ENCODE measurements around the gene AATK.

AATK gene

DNA sequence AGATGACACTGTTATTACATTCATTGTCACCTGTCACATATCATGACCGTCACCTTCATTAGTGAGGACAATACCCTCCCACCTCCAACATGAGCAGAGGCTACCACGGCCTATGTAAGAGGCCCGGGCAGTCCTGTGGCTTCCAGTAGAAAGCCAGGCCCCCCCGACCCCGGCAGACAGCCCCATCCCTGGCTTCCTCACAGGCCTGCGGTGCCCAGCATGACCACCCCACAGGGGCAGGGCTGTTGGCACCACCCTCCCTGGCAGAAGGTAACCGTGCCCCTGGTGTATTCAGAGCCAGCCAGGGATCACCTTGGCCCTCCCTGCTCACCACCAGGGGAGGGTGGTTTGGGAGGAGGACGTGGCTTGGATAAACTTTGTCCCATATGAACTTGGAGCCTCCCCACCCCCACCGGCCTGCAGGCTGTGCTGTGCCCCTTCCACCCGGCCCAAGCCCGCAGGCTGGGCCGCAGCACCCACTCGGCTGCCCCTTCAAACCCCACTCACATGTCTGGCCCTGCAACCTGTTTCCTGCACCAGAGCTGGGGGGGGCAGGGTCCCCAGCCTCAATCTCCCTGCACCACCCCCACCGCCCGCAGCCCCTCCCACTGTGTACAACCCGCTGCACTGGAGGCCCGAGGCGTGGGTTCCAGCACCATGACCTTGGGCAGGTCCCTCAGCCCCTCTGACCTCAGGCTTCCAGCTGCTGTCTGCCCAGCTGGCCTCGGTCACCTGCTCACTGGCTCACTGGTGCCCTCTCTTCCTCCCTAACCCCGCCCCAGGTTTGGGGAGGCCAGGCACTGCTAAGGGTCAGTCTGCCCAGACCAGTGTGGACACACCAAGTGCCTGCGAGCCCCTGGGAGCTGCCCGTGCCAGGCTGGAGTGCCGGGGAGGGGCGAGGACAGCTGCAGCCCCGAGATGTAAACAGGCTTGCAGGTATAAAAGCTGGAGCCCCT, 12.4 kb upstream of the AATK start:
- peaks cover 12% of the 10 kb centered on the region for H3K4me1 Mint-ChIP-seq
- no peaks in the 10 kb centered on the region for H3K27me3 Mint-ChIP-seq (ENCODE audit: low read depth)
- H3K27ac Mint-ChIP-seq: no peak overlapping the region
- H3K36me3 Mint-ChIP-seq (ENCODE audit: low read depth): peaks cover 5% of the 10 kb centered on the region
- TF ChIP-seq, protein P1, sequence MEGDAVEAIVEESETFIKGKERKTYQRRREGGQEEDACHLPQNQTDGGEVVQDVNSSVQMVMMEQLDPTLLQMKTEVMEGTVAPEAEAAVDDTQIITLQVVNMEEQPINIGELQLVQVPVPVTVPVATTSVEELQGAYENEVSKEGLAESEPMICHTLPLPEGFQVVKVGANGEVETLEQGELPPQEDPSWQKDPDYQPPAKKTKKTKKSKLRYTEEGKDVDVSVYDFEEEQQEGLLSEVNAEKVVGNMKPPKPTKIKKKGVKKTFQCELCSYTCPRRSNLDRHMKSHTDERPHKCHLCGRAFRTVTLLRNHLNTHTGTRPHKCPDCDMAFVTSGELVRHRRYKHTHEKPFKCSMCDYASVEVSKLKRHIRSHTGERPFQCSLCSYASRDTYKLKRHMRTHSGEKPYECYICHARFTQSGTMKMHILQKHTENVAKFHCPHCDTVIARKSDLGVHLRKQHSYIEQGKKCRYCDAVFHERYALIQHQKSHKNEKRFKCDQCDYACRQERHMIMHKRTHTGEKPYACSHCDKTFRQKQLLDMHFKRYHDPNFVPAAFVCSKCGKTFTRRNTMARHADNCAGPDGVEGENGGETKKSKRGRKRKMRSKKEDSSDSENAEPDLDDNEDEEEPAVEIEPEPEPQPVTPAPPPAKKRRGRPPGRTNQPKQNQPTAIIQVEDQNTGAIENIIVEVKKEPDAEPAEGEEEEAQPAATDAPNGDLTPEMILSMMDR (IDR thresholded peaks at IDR 0.05; ENCODE audit: unreplicated experiment in 3 of 3): no peak
- H3K4me3 Mint-ChIP-seq: no peak overlapping the region
- peaks cover 18% of the 10 kb centered on the region for H3K9me3 Mint-ChIP-seq

DNA sequence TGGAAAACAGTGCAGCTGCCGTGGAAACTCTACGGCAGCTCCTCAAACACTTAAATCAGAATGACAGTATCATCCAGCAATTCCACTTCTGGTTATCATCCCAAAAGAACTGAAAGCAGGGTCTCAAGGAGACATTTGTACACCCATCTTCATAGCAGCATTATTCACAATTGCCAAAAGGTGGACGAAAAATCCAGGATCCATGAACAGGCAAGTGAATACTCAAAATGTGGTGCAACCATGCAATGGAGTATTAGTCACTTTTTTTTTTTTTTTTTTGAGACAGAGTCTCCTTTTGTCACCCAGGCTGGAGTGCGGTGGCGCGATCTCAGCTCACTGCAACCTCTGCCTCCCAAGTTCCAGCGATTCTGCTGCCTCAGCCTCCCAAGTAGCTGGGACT, 10.6 kb upstream of the AATK start:
- Mint-ChIP-seq H3K9me3 (peaks cover 20% of the 10 kb centered on the region), H3K4me1 (peaks cover 22% of the 10 kb centered on the region), H3K27me3 (ENCODE audit: low read depth) (no peaks in the 10 kb centered on the region), H3K36me3 (ENCODE audit: low read depth) (peaks cover 7% of the 10 kb centered on the region), H3K4me3 (no peak overlapping the region), H3K27ac (no peak overlapping the region)
- TF ChIP-seq, protein P1 (IDR thresholded peaks at IDR 0.05; ENCODE audit: unreplicated experiment in 3 of 3): no peak

DNA sequence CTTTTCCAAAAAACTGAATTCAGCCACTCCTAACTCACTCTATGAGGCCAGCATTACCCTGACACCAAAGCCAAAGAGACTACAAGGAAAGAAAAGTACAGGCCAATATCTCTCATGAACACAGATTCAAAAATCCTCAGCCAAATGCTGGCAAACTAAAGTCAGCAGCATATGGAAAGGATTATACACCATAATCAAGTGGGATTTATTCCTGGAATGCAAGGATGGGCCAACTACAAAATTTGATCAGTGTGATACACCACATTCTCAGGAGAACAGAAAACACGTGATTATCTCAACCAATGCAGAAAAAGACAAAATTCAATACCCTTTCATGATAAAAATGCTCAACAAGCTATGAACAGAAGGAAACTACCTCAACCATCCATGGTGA, 7.7 kb upstream of the AATK start:
- peaks cover 20% of the 10 kb centered on the region for H3K9me3 Mint-ChIP-seq
- peaks cover 17% of the 10 kb centered on the region for H3K4me1 Mint-ChIP-seq
- H3K27ac Mint-ChIP-seq: peak overlapping the region in 2 of 3 experiments; percentile 75 to 81
- peaks cover 4% of the 10 kb centered on the region for H3K27me3 Mint-ChIP-seq (ENCODE audit: low read depth)
- TF ChIP-seq, protein P1 (IDR thresholded peaks at IDR 0.05; ENCODE audit: unreplicated experiment in 3 of 3): no peak
- H3K4me3 Mint-ChIP-seq: peak overlapping the region in 1 of 3 experiments; percentile 3
- H3K36me3 Mint-ChIP-seq (ENCODE audit: low read depth): peaks cover 7% of the 10 kb centered on the region

DNA sequence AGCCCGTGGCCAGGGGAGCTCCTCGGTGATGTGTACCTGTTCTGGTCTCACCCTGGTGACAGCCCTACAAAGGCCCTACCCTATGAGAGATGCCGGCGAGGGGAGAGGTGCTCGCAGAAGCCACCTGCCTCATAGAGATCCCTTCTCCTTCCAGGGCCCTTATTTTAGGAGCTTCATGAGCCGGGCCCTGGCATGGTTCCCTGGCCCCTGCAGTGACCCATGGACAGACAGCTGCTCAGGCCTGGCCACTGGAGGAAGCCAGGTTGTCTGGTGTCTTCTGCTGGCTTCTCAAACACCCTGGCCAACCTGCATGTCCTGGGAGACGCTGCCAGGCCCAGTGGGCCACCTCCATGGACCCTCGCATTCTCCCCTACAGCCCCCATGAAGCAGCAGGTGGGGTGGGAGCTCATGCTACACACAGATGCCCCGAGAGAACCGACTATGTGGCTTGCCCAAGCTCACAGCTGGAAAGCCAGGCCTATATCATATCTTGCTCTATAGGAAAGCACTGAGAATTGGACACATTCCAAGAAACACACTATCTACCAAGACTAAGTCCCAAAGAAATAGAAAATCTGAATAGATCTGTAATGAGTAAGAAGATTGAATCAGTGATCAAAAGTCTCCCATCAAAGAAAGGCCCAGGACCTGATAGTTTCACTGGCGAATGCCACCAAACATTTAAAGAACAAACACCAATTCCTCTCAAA, 7.2 kb upstream of the AATK start:
- H3K27me3 Mint-ChIP-seq (ENCODE audit: low read depth): peaks cover 4% of the 10 kb centered on the region
- peaks cover 7% of the 10 kb centered on the region for H3K36me3 Mint-ChIP-seq (ENCODE audit: low read depth)
- TF ChIP-seq, protein P1 (IDR thresholded peaks at IDR 0.05; ENCODE audit: unreplicated experiment in 3 of 3): no peak
- peaks cover 17% of the 10 kb centered on the region for H3K4me1 Mint-ChIP-seq
- peak overlapping the region in 1 of 3 experiments; percentile 3 for H3K4me3 Mint-ChIP-seq
- H3K27ac Mint-ChIP-seq: peak overlapping the region in 2 of 3 experiments; percentile 75 to 81
- H3K9me3 Mint-ChIP-seq: peaks cover 20% of the 10 kb centered on the region

DNA sequence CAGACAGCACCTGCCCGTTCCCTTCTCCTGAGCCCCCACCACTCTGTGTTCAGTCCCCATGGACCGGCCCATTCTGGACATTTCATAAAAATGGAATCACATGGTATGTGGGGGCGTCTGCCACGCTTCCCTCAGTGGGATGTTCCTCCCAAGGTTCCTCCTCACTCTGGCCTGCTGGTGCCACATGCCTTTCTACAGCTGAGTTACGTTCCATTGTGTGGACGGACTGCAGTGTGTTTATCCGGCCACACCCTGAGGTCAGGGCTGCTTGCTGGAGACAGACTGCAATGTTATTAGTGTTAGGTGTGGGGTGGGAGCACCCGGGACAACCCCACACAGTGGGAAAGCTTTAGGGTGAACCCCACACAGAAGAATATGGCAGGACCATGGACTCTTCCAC, 5.9 kb upstream of the AATK start:
- Mint-ChIP-seq H3K4me3 (peak overlapping the region in 2 of 3 experiments; percentile 16 to 40), H3K9me3 (peaks cover 20% of the 10 kb centered on the region), H3K27me3 (ENCODE audit: low read depth) (peaks cover 4% of the 10 kb centered on the region), H3K27ac (peak overlapping the region; percentile 45 to 67 (median 60)), H3K36me3 (ENCODE audit: low read depth) (peaks cover 7% of the 10 kb centered on the region), H3K4me1 (peaks cover 17% of the 10 kb centered on the region)
- TF ChIP-seq, protein P1 (IDR thresholded peaks at IDR 0.05; ENCODE audit: unreplicated experiment in 3 of 3): no peak
